ENCODE measurements around the gene SLC25A30. TPM values are rescaled to one million over a fixed set of nuclear protein-coding genes. Genes with fewer than 3 reads are reported as not detected.

Gene SLC25A30
- total RNA-seq, 1 experiment from 2014 or later, result 6.3 TPM

GRCh38 chr13:45362939-45363338 lies 55.2 kb downstream of the SLC25A30 start:
- Histone ChIP-seq H4K20me1 (ENCODE audit: control insufficient read depth, insufficient read depth, insufficient read length) (no peaks in the 10 kb centered on the region), H3K18ac (ENCODE audit: insufficient read length, low read depth, low read length) (no peak overlapping the region), H3K56ac (ENCODE audit: insufficient read length, low read depth, low read length) (no peak overlapping the region), H3K27ac (ENCODE audit: insufficient read length, low read depth, low read length) (no peak overlapping the region), H2AFZ (ENCODE audit: low read length) (no peak overlapping the region), H3K79me2 (ENCODE audit: insufficient read depth, low read length) (no peaks in the 10 kb centered on the region), H2BK5ac (ENCODE audit: insufficient read length, low read length) (no peak overlapping the region), H3K23me2 (ENCODE audit: insufficient read length, low read depth, low read length, poor library complexity, severe bottlenecking) (no peaks in the 10 kb centered on the region), H3K4me2 (ENCODE audit: insufficient read depth, insufficient read length, low read length) (no peak overlapping the region), H2BK120ac (ENCODE audit: low read depth, low read length, poor library complexity, severe bottlenecking) (no peak overlapping the region), H3K27me3 (ENCODE audit: insufficient read depth, low read length) (no peaks in the 10 kb centered on the region), H3K9ac (ENCODE audit: extremely low read depth, insufficient read length, low read length) (no peak overlapping the region), H4K5ac (ENCODE audit: insufficient read length, low read depth, low read length) (no peak overlapping the region), H4K91ac (ENCODE audit: insufficient read length, low read depth, low read length) (no peak overlapping the region), H3K23ac (ENCODE audit: insufficient read length, low read depth, low read length) (no peak overlapping the region), H2BK12ac (ENCODE audit: insufficient read length, low read depth, low read length) (no peak overlapping the region), H2AK5ac (ENCODE audit: insufficient read length, low read length) (no peak overlapping the region), H3K4ac (ENCODE audit: low read depth, low read length) (no peak overlapping the region), H2BK15ac (ENCODE audit: low read depth, low read length) (no peak overlapping the region), H3K79me1 (ENCODE audit: insufficient read depth, low read depth, low read length, poor library complexity, severe bottlenecking) (no peaks in the 10 kb centered on the region), H4K8ac (replicated peaks; ENCODE audit: insufficient read length, low read depth, low read length) (no peak overlapping the region), H3K9me3 (ENCODE audit: control insufficient read depth, low read depth, low read length) (no peaks in the 10 kb centered on the region), H2BK20ac (ENCODE audit: low read depth, low read length, poor library complexity, severe bottlenecking) (no peak overlapping the region), H3T11ph (ENCODE audit: low read length) (no peak overlapping the region), H3K4me1 (ENCODE audit: insufficient read depth, low read length) (no peaks in the 10 kb centered on the region), H3K14ac (ENCODE audit: insufficient read depth, low read length) (no peak overlapping the region)
- H3K27me3 Mint-ChIP-seq (ENCODE audit: low read depth), result no peaks in the 10 kb centered on the region
- H3K36me3 Mint-ChIP-seq (ENCODE audit: insufficient read depth in 1 of 3, low read depth in 3 of 3), result peaks cover 32 to 40% (median 38%) of the 10 kb centered on the region in 3 experiments
- TF ChIP-seq, protein P1, sequence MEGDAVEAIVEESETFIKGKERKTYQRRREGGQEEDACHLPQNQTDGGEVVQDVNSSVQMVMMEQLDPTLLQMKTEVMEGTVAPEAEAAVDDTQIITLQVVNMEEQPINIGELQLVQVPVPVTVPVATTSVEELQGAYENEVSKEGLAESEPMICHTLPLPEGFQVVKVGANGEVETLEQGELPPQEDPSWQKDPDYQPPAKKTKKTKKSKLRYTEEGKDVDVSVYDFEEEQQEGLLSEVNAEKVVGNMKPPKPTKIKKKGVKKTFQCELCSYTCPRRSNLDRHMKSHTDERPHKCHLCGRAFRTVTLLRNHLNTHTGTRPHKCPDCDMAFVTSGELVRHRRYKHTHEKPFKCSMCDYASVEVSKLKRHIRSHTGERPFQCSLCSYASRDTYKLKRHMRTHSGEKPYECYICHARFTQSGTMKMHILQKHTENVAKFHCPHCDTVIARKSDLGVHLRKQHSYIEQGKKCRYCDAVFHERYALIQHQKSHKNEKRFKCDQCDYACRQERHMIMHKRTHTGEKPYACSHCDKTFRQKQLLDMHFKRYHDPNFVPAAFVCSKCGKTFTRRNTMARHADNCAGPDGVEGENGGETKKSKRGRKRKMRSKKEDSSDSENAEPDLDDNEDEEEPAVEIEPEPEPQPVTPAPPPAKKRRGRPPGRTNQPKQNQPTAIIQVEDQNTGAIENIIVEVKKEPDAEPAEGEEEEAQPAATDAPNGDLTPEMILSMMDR (conservative IDR thresholded peaks at IDR 0.05), result peak; percentile 76
- H3K9me3 Mint-ChIP-seq, result peaks cover 10 to 14% of the 10 kb centered on the region in 2 experiments; a peak in 4 of 5 replicates
- peak overlapping the region in 1 of 3 experiments; percentile 82; a peak in 3 of 7 replicates for H3K27ac Mint-ChIP-seq
- H3K4me3 Mint-ChIP-seq, result no peak overlapping the region; a peak in 1 of 5 replicates
- peak; percentile 90 for DNase-seq
- peaks cover 15 to 16% of the 10 kb centered on the region in 2 experiments for H3K4me1 Mint-ChIP-seq
- WGBS (ENCODE audit: extremely low coverage, insufficient read length, low lambda C conversion rate), result no CpG with 5 or more reads among the region's 2 CpGs
